NCI-H2227 (cell line): ENCODE results near the gene SORCS2.

Experiments
- DNase-seq: peaks from one replicate; lab custom pipeline; 2025; ENCODE audit not compliant: unreplicated experiment; lab: John Stamatoyannopoulos, UW

SORCS2 gene

GRCh38 chr4:7319024-7319423 is 126.7 kb downstream of the SORCS2 start:
- DNase-seq, result no peak

GRCh38 chr4:7320206-7320797 is 128.0 kb downstream of the SORCS2 start:
- DNase-seq, result no peak

GRCh38 chr4:7322166-7322991 is 130.0 kb downstream of the SORCS2 start:
- peak; percentile 2 for DNase-seq

- DNase-seq, result no peak
Observed at GRCh38 chr4:7323461-7323871, 131.1 kb downstream of the SORCS2 start.

DNA sequence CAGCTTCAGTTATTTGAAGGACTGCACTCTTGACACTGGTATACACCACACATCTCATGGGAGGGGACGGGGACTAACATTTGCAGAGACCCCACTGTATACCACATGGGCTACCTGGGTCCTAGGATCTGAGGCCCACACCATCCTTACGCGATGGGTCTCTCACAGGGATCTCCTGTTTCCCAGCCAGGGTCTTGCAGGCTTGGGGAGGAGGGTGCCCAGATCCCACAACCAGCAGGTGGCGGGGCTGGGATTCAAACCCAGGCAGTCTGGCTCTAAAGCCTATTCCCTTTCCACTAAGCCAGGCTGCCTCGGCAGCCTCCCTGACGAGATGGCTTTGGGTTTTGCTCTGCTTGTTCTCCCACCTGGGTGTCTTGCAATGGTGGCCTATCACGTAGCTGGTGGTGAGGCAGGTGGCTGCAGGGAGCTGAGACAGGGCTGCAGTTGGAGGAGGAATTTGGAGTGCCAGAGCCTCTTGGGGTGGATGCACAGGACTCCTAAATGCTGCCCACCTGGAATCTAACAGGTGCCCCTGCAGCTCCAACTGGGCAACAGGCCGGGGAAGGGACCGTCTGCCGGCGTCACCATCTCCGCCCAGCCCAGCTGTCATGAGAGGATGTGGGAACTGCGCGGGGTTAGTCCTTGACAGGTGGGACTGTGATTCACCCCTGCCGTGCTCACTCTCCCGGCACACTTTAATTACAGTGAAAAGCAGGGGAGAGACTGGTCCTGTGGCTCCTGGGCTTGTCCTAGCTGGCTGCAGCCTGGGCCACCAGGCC is 131.7 kb downstream of the SORCS2 start:
- DNase-seq, result peak; percentile 25

GRCh38 chr4:7324651-7325121 is 132.3 kb downstream of the SORCS2 start:
- peak; percentile 35 for DNase-seq

- no peak for DNase-seq
Observed at GRCh38 chr4:7325541-7325940, 133.2 kb downstream of the SORCS2 start.

DNA sequence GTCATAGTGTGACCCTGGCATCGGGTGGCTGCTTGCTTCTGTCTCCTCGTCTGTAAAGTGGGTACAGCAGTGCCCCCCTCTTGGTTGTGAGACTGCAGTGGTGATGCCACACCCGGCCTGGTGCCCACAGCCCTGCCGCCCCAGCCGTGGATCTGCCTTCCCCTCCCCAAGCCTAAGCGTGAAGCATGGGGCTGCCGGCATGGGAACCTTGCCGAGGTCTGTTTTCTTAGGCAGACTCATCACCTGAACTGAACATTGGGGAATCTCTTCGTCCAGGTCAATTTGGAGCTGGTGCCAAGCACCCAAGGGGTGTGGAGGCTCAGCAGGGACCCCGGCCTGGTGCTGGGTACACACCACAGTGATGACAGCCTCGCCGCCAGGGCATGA is 134.0 kb downstream of the SORCS2 start:
- no peak for DNase-seq

DNA sequence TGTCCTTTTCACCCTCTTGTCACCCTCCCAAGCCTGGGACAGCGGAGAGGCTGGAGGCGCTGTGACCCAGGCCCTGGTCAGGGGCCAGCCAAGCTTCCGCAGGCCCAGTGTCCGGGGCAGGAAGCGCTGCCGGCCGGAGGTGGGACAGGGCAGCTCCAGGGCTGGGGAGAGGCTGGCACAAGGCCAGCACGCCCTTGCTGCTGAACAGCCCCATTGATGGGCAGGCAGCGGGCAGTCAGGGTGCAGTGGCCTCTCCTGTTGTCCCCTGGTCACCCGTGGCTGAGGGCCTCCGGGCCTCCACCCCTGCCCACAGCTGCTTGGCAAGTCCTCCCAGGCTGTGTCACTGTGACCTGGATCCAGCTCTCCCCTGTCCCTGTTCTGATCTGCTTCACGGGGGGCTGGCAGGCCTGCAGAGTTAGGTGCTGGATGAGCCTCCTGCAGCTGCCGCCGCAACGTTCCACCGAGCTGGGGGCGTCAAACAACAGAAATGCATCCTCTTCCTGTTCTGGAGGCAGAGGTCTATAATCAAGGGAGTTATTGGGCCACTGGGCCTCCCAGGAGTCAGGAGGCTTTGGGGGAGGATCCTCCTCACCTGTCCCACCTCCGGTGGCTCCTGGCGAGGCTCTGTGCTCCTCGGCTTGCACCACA is 134.5 kb downstream of the SORCS2 start:
- DNase-seq, result no peak

DNA sequence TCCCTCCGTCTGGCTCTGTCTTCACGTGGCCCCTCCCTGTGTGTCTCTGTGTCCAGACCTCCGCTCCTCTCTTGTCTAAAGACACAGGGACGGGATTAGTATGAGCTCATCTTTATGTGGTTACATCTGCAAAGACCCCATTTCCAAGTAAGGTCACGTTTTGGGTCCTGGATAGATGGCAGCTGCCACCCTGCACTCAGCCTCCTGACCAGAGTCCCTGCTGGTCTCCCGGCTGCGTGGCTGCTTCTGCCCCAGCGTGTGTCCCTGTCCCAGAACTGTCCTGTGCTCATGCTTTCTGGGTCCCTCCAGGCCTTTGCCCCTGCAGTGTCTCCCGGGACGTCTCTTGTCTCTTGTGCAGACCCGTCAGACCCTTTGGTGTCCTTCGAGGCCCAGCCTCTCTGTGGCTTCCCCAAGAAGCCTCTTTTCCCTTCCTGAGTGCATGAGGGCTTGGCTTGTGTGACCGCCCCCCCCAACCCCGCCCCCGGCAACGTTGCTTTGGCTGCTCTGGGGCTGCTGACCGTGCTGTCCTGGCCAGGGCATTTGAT is 135.1 kb downstream of the SORCS2 start:
- DNase-seq, result no peak

GRCh38 chr4:7328162-7328912 is 136.0 kb downstream of the SORCS2 start:
- DNase-seq, result no peak

DNA sequence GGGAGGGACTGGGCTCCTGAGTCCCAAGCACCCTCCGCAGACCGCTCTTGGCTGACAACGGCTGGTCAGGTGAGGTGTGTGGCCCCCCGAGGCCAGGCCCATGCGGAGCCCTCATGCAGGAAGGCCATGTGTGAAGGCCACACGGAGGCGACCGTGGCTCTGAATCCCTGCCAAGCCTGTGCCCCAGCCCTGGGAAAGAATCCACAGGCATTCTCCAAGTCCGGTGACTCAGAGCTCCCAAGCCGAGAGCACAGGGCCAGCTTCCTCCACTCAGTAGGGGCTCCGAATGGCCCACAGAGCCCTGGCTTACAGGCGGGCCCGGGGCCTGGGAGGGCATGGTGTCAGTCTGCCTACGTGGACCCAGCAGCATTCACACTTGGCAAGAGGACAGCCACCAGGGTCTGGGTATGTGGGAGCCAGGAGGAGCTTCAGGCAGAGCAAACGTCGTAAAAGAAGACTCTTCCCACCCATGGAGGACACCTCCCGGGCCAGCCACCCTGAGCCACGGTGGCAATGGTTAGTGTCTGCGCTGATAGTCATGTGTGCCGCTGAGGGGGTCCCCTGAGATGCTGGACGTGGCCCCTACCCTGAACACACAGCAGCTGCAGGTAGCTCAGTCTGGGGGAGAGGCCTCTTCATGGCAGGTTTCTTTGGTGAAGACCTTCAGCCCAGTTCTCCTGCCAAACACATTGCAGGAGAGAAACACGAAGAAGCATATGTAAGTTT is 136.7 kb downstream of the SORCS2 start:
- DNase-seq, result no peak

DNA sequence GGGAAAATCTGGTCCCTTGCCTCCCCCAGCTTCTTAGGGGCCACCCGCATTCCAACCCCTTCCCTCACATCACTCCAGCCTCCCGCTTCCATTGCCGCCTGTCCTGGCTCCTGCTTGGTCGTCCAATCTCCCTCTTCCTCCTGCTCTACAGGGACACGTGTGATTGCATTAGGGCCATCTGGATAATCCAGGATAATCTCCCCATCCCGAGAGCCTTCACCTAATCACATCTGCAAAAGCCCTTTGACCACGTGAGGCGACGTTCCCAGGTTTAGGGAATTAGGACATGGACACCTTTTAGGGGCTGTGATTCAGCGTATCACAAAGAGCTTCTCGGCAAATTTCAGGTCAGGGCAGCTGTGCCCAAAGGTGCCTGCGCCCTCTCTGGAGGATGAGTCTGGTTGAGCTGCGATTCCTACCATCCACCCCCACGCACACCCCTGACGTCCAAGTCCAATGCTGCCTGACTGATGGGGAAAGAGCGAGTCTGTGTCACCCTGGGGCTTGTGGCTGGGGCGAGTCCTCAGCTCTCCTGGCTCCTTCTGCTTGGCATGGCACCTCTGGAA is 137.8 kb downstream of the SORCS2 start:
- DNase-seq, result no peak

DNA sequence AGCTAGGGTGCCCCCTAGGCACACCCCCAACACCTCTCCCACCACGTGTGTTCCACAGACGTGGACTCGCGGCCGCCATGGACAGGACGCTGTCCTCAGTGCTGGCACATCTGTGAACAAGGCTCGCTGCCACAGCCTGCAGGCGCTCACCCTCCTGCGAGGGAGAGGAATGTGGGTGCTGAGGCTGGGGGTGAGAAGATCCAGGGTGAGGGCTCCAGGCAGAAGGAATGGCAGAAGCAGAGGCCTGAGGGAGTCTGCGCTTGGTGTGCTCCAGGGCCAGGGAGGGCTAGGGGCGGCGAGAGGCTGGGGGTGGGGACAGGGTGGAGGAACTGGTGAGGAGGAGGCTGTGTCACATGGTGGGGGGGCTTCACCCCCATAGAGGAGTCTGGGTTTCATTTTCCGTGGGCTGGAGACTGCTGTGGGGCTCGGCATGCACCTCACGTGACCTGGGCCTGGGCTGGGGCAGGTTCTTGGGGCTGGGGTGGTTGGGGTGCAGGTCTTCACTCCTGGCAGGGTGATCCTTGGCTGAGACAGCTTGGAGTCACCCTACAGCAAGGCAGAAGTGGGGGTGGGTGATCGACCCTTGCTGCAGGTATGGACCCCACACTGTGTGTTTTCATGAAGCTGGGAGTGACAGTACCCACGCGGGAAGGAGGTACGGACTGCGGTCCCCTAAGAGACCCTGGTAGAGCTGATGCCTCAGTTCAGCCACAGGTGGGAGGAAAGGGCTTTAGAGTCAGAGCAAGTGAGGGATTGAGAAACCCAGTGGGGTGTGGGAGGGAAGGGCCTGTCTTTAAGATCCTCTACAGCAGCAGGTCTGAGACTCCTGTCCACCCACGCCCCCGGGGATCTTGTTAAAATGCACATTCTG is 138.7 kb downstream of the SORCS2 start:
- no peak for DNase-seq

DNA sequence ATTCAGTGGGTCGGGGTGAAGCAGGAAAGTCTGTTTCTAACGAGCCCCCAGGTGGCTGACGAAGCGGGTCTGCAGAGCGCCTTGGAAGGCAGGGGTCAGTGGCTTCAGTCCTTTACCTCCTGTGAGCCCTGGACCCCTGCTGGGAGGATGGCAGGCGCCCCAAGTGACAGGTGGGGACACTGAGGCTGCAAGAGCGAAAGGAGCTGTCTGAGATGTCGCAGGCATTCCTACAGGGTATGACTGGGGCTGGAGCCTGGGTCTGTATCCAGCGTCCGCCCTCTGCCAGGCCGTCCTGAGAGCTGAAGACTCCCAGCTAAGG is 139.3 kb downstream of the SORCS2 start:
- DNase-seq, result no peak

- no peak for DNase-seq
Observed at GRCh38 chr4:7332216-7333023, 140.1 kb downstream of the SORCS2 start.

DNA sequence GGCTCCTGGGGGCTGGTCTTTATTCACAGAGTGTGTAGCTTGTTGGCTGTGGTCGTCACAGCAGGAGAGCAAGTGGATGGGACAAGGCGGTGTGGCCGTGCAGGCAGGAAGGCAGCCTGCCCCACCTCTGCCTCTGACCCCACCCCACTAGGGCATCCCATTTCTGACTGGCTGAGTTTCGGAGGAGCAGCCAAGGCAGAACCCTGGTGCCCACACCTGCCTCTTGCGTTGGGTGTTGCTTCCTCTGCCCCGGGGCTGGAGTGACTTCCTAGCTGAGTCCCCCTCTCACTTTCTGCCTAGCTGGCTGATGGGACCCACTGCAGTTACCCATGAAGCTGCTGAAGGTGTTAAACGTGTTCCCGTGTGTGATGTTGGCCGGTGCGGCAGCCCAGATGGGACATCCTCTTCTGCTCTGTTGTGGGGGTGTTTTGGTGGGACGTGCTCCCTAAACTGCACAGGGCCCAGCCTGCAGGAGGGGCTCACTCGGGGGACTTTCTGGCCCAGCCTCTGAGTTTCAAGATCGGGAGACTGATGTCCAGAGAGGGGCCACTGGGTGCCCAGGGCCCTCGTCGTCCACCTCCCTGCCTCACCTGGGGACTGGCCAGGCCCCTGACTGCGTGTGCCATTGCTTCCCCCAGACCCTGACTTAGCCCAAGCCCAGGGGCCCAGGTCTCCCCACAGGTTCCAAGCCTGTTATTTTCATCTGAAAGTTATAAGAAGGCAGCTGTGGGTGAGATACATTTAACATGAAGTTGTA is 140.9 kb downstream of the SORCS2 start:
- no peak for DNase-seq
